LHCN-M2 (cell line): Measurements from ENCODE around the gene GALR2. TPM values are rescaled to one million over a fixed set of nuclear protein-coding genes. Genes with fewer than 3 reads are reported as not detected.
A peak's percentile ranks its signal among the peaks of the same experiment; 100 is the strongest.

ENCODE experiments used
- DNase-seq: peaks from one replicate; pipeline ENCODE4 v3.0.0-alpha.2; 2012; ENCODE audit warnings: low read depth
- total RNA-seq: library from RNA; depleted of rRNA; stranded (reverse); fragments of >200 nt; gene quantifications from 2 replicates; pipeline ENCODE4 v1.2.3, GENCODE V29; 2014

The GALR2 gene
- total RNA-seq, 1 experiment from 2014 or later = not detected

DNA sequence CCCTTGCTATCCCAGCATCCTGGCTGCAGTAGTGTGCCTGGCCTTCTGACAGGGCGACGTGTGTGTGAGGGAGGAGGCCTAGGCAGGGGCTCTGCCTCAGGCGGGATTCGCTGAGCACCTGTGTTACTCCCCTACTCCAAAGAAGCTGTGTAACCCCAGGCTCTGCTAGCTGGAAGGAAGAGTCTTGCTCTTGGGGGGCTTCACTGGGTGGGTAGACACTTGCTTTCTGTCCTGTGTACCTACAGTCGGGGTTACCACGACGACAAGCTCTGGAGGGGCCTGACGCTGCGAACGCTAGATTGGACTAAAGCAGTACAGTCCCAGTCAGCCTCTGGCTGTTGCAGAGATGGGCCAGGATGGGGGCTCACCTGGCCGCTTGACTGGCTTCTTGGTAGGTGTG is 19.5 kb downstream of the GALR2 start:
- no peak for DNase-seq

DNA sequence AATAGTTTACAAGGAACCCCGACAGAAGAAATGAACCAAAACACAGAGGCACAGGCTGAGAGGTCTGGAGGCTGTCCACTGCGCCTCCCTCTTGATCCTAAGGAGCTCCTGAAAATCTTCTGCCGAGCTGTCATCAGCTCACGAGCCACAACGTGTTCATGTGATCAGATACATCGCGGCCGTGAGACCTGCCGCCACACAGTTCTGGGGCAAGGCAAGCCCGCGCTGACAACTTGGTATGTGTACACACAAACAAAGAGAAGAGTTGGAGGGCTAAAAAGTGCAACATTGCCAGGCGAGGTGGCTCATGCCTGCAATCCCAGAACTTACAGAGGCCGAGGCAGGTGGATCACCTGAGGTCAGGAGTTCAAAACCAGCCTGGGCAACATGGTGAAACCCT is 21.4 kb downstream of the GALR2 start:
- DNase-seq = no peak

DNA sequence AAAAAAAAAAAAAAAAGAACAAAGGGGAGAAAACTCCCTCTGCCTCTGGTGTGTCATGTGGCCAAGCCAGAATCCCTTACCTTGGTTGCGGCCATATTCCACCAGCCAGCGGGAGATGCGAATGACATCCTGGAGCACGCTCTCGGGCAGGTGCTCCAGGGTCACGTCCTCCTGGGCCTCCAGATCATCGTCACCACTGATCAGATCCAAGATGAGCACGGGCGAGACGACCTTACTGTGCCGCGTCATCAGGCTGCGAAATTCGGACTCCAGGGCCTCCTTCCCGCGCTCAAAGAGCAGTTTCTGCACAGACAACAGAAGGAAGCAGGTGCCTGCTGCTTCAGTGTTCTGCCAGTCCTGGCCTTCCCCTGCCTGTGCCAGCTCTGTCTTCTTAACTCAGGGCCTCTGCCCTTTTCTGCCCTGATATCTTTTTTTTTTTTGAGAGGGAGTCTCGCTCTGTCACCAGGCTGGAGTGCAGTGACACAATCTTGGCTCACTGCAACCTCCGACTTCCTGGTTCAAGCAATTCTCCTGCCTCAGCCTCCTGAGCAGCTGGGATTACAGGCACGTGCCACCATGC is 23.2 kb downstream of the GALR2 start:
- DNase-seq = no peak

DNA sequence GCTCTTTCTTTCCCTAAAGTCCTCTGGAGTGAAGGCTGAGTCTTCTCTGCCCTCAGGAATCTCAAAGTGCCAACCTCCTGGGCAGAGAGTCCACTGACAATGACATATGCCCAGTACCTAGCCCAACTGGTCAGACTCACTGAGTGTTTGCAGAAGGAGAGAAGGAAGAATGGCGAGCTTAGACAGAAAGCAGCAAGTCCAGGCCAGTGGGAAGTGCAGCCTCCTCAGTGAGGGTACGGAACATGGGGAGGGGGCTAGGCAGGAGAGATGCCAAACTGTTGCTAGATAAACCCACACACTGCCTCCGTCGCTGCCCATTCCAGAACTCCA is 28.3 kb downstream of the GALR2 start:
- no peak for DNase-seq

DNA sequence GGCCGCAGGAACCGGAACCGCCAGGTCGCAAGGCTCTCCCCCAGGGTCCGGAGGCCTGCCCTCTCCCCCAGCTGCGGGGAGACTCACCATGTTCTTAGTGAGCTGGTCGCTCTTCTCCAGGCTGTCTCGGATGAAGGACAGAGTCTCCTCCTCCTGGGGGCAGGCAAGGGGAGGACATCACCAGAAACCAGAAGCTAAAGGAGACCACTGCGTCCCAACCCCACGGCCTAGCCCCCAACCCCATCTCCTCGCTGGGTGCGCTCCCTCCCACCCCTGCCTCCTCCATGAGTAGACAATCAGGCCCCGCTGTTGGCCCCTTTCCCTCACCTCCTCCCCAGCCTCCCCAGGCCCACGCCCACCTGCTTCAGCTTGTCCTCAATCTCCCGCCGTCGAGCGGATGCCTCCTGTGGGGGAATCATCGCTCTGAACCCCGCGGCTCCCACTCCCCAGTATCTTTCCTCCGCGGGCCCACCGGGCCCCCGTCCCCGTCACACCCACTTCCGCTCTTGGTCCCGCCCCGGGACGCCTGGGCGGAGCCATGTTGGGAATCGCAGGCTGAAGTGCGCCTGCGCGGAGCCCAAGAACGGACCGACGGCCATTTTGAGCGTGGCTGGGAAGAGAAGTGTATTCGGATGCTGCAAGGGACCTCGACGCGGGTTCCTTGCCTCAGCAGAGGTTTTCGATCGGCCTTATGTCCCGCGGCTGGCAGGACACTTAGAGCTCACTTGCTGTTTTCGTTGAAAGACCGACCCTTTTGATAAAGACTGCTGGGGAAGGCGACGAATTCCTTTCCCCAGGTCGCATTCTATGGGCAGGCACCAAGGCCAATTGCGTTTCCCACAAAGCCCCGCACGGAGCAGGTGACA is 28.9 kb downstream of the GALR2 start, which contains the start of gene EXOC7:
Gene EXOC7 (minus strand): TSS at position 514 of the 866 bp plus-strand sequence. CDS start 95 bp downstream, at position 419.
- DNase-seq = peak; percentile 85

DNA sequence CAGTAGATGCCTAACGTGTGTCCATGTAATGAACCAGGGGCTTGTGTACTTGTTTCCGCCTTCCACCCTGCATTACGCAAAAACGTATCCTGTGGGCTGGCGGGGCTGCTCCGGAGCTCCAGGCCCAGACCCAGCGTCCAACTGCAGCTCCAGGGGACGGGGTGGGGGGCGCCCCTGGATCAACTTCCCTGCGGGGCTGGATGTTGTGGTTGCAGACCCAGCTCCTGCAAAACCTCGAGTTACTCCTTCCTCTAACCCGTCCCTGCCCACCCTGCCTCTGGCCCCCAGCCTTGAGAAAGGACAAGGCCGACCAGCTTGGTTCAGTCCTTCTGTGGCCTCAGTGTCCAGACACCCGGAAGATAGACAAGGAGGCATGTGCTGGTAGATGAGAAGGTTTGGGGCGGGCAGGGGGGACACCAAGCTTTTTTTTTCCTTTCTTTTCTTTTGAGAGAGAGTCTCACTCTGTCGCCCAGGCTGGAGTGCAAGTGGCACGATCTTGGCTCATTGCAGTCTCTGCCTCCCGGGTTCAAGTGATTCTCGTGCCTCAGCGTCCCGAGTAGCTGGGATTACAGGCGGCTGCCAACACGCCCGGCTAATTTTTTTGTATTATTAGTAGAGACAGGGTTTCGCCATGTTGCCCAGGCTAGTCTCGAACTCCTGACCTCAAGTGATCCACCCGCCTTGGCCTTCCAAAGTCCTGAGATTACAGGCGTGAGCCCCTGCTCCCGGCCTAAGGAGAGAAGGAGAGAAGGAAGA is 29.7 kb downstream of the GALR2 start:
- DNase-seq = no peak

DNA sequence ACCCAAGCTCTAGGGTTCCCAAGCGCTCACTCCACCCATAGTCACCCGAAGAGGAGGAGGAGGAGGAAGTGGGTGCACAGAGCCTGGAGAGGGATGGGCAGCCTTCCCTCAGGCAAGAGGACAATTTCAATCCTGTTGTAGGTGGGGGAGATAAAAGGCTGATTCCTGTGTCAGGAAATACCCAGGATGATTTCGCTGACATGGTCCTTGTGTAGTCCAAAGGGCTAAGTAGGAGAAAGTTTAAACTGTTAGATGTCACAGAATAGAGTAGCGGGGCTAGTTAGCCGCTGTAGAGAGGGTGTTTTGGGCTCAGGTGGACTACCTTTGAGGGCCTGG is 30.3 kb downstream of the GALR2 start:
- DNase-seq = no peak

DNA sequence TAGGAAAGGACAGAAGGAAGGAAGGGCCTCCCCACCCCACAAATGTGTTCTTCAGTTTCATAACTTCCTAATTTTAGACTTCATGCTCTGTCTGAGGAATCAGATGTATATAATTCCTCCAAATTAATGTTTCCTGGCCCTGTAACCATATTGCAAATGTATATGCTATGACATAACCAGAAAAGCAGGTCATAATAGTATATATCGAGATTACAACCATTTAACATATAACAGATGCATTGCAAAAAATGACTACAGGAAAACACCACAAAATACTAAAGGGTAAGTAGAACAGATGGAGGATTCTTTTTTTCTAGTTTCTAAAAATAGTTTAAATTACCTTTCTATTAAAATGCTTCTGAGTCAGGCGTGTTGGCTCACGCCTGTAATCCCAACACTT is 32.1 kb downstream of the GALR2 start:
- no peak for DNase-seq

DNA sequence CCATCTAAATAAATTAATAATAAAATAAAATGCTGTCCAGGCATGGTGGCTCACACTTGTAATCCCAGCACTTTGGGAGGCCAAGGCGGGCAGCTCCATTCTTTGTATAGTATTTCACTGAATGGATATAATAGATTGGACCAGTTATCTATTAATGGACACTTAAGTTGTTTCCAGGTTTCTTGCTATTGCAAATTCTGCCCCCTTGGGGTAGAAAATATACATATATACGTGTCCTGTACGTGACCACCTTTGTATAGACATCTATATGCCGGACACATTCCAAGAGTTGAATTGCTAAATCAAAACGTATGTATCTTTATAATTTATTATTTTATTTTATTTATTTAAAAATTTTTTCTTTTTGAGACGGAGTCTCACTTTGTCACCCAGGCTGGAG is 32.9 kb downstream of the GALR2 start:
- no peak for DNase-seq

DNA sequence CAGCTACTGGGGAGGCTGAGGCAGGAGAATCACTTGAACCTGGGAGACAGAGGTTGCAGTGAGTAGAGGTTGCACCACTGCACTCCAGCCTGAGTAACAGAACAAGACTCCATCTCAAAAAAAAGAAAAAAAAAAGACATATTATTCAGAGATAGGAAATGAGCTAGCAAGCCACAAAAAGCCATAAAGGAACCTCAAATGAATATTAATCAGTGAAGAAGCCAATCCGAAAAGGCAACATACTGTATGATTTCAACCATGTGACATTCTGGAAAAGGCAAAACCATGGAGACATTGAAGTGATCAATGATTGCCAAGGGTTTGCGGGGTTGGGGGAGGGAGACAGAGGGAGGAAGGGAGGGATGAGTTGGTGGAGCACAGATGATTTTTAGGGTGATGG is 37.4 kb downstream of the GALR2 start:
- no peak for DNase-seq

DNA sequence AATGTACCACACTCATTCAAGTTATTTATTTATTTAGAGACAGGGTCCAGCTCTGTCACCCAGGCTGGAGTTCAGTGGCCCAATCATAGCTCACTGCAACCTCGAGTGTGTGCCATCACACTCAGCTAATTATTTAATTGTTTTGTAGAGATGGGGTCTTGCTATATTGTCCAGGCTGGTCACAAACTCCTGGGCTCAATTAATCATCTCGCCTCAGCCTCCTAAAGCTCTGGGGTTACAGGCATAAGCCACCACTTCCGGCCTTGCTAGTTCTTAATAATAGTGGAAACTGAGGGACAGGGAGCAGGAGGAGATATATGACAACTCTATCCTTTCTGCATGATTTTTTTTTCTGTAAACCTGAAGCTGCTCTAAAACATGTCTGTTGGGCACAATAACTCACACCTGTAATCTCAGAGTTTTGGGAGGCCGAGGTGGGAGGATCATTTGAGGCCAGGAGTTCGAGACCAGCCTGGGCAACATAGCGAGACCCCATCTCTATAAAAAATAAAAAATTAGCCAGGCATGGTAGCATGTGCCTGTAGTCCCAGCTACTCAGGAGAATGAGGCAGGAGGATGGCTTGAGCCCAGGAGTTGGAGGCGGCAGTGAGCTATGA is 40.7 kb downstream of the GALR2 start:
- no peak for DNase-seq

DNA sequence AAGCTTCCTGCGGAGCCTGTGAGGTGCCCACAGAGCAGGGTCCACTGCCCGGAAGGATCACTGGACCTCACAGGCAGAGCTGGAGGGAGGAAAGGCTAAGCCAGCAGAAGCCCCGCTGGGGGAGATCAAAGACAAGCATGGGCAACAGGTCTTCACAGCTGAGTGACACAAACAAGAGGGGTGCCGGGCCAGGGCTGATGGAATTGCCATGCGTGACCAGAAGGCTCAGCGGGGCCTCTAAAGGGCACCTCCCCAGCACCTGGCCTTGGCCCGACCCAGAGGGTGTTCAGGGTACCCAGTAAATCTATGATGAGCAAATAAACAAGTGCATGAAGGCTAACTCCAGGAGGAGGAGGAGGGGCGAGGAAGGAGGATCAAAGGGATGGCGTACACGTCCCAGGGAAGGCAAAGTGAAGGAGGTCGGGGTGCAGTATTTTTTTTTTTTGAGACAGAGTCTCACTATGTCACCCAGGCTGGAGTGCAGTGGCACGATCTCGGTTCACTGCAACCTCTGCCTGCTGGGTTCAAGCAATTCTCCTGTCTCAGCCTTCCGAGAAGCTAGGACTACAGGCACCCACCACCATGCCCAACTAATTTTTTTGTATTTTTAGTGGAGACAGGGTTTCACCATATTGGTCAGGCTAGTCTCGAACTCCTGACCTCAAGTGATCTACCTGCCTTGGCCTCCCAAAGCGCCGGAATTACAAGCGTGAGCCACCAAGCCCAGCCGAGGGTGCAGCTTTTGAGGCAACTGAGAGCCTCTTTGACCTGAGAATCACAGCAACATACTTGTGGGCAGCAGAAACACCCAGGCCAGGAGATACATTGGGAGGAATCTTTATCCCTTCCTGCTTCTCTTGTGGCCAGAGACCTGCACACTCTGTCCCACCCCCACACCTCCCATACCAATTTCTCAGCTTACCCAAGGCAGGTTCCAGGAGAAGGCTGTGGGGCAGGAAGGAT is 45.1 kb downstream of the GALR2 start:
- no peak for DNase-seq

DNA sequence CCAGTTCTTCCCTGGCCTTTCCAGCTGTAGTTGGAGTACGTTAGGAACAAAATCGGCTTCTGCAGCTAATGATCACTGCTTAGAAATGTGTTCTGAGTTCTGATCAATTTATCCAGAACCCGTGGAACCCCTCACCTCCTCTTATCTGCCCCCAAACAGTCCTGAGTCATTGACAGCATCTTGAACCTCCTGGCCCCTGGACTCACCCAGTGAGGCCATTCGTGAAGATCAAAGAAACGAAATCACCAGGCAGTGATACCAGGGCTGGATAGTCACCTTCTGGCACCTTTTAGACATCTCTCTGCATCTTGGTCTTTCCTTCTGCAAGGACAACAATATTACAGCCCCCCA is 46.1 kb downstream of the GALR2 start:
- DNase-seq = no peak

DNA sequence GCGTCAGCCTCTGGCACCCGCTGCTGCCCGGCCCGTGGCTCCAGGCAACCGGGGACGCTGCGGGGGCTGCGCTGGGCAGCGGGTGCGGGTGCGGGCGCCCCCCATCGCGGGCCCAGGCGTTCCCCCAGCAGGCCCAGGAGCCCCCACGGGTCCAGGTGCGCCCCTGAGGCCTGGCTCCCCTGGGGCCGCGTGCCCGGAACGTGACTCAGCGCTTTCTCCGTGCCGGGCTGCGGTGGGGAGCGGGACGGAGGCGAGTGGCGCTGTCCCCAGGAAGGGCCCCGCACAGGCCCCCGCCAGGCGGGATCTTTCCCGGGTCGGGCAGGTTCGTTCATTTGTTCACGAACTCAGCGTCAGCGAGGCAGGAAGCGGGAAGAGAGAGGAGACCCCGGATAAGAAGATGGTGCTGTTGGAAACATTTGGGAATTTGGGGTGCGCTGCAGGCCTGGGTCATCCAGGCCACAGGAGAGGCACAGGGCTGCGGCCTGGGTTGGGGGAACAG is 47.4 kb downstream of the GALR2 start:
- DNase-seq = no peak

DNA sequence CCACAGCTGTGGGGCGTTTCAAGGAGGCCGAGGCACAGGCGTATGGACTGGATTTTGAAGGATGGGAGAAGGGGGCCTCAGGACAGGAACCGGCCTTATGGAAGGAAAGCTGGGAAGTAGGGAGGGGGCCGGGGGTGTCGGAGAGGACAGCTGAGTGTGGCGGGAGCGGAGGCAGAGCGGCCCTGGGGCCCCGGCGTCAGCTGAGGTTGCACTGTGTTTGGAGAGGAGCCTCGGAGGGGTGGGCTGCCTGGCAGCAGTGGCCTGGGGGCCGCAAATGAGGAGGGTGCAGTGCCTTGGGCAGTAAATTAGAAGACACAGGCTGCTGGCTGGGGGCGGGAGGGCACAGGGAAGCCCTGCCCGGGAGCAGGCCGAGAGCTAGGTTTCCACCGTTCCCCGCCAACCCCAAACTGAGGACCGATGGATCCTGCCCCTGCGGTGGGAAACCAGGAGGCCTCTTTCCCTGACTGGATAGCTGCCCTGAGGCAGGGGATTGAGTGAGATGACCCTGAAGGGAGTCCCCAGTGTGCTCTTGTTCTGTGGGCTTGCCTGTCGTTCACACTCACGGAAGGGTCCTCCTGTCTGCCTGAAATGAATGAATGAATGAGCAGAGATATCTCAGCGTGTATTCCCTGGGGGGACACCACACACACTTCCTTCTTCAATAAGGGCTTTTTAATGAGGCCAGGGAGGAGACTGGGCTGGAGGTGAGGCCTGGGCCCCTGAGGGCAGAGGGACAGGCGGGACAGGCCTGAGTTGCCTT is 48.0 kb downstream of the GALR2 start:
- DNase-seq = no peak

DNA sequence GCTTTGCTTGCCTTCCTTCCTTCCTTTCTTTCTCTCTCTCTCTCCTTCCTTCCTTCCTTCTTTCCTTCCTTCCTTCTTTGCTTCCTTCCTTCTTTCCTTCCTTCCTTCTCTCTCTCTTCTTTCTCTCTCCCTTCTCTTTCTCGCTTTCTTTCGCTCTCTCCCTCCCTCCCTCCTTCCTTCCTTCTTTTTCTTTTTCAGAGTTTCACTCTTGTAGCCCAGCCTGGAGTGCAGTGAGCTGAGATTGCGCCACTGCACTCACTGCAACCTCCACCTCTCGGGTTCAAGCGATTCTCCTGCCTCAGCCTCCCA is 48.6 kb downstream of the GALR2 start:
- no peak for DNase-seq

DNA sequence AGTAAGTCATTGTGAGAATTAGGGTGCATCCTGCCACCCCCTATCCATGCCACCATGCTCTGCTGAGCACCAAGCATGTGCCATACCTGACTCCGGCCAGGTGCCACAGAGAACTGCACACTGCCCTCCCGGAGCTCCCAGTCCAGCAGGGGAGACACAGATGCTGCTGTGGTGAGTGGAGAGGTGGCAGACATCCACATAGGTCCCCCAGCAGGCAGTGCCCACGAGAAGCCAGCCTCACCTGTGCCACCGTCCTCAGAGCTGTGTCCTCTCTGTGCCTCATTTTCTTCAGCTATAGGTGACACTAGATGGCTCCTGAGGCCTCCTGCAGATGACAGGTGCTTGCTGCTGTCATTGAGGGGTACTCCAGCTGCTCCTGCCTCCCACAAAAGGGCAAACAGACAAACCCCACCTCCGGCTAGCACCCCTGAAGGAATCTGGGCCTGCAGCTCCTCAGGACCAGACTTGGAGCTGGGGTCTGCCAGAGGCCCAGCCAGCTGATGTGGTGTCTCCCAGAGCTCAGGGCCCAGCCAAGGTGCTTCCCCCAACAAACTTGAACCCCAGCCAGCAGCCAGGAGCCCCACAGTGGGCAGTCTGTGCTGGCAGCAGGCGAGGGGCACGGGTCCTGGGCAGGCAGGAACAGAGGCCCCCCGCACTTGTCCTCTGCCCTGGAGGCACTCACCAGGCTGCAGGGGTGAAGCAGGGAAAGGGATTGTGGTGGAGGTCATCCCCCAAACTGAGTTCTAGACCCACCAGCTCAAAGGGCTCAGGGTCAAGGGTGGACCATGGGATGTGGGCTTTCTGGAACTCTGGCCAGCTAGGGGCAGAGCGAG is 49.4 kb downstream of the GALR2 start:
- DNase-seq = no peak

DNA sequence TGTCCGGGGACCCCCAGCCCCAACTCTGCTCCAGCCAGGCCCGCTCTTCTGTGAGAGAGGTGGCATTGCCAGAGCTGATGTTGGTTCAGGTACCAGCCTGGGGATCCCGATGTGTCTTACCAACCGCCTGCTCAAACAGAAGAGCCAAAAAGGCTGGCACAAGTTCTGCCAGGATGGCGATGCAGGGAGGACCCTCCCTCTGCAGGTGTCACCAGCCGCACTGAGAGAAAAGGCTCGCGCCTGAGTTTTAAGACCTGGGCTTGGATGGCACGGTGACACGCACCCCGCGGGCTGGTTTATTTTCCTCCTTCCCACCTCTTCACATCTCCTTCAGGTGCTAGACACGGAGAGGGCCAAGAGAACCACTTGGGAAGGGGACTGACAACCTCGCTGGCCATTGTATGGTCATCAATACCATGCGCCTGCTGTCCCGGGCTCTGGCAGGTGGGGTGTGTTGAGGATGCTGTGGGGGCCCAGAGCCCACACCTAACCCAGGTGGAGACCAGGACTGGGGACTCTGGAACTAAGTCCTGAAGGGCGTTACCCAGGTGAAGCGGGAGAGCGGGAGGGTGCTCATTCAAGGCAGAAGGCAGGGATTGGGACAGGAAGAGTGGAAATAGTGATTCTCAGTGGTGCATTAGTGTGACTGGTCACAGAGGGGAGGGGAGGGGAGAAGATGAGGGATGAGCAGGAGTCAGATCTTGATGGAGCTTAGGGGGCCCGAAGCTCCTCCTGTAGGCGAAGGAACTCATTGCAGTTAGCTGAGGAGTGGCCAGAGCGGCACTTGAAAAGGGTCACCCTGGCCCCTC is 50.2 kb downstream of the GALR2 start:
- DNase-seq = no peak

DNA sequence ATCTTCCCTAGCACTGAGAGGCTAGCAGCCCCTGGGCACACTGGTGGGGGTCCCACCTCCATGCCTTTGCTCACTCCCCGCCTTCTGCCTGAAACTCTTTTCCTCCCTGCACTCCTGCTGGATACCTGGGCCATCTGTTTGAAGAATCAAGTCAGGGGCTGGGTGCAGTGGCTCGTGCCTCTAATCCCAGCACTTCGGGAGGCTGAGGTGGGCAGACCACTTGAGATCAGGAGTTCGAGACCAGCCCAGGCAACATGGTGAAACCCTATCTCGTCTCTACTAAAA is 50.8 kb downstream of the GALR2 start:
- no peak for DNase-seq
